B cell (primary cell): Measurements from ENCODE around the gene CCDC3.

Experiments used
- EZH2 ChIP-seq: IDR thresholded peaks from 2 replicates; pipeline ENCODE4 v1.6.1; 2012; ENCODE audit warnings: borderline replicate concordance, low read depth, mild to moderate bottlenecking, moderate library complexity, low read length; ENCODE audit not compliant: insufficient read depth, poor library complexity, severe bottlenecking
- TF ChIP-seq, protein P1 (sequence below): fragments of 200-600 bp; IDR thresholded peaks from one replicate; pipeline ENCODE4 v1.8.0; 2022; ENCODE audit warnings: antibody characterized with exemption, mild to moderate bottlenecking

DNA sequence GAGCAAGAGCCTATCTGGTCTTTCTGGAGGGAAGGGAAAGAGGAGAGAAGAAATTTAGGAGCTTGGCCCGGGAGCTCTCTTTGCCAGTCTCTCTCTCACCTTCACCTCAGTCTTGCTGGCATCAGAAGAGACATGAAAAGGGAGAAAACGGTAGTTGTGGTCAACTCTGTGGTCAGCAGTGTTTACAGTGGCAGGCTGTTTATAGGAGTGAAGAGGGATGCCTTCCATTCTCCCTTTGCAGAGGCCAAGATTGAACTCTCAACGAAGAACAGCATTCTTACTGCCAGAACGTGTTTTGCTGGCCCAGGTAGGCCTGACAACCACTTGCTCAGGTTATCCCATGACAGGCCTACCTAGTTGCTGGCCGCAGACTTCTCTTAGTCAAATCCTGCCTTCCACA, 133.3 kb downstream of the CCDC3 start:
- TF ChIP-seq, protein P1, sequence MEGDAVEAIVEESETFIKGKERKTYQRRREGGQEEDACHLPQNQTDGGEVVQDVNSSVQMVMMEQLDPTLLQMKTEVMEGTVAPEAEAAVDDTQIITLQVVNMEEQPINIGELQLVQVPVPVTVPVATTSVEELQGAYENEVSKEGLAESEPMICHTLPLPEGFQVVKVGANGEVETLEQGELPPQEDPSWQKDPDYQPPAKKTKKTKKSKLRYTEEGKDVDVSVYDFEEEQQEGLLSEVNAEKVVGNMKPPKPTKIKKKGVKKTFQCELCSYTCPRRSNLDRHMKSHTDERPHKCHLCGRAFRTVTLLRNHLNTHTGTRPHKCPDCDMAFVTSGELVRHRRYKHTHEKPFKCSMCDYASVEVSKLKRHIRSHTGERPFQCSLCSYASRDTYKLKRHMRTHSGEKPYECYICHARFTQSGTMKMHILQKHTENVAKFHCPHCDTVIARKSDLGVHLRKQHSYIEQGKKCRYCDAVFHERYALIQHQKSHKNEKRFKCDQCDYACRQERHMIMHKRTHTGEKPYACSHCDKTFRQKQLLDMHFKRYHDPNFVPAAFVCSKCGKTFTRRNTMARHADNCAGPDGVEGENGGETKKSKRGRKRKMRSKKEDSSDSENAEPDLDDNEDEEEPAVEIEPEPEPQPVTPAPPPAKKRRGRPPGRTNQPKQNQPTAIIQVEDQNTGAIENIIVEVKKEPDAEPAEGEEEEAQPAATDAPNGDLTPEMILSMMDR: no peak
- TF ChIP-seq EZH2: no peak
